GM19452 (cell line): Measurements from ENCODE around the gene BLTP1.

Source experiments
- ATAC-seq: cut with Tn5 transposase; IDR thresholded peaks from one replicate; pipeline ENCODE4 v1.9.1; 2021; ENCODE audit not compliant: unreplicated experiment

BLTP1 gene

DNA sequence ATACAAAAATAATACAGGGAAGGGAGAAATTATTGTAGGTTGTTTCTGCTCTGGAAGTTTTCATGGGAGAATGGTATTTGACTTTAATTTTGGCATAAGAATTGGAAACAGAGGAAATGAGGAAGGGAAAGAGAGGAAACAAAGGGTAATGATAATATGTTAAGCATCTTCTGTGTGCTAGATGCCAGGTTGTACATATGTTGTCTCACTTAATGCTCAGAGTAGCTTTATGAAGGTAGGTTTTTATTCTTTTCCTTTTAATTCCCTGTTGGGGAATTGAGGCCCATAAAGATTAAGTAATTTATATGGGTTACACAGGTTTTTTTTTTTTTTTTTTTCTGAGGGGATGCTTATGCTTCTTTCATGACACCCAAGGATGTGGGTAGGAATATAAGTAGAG is 19.2 kb downstream of the BLTP1 start:
- no peak for ATAC-seq

DNA sequence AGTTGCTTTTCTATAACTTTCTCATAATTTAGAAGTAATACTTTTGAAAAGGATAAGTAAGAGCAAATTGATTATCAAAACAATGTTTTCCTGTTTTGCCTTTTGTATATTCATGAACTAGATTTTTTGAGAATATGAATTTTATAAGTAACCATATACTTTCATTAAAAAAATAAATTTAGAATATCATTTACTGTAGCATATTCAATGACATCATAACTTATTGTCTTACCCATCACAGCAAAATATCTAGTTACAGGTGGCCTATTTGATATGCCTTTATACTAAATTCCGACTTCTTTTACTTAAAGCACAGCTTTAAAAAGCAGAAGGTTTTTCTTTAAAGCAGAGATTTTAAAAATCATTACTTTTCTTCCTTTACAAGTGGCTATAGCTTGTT is 20.1 kb downstream of the BLTP1 start:
- no peak for ATAC-seq

DNA sequence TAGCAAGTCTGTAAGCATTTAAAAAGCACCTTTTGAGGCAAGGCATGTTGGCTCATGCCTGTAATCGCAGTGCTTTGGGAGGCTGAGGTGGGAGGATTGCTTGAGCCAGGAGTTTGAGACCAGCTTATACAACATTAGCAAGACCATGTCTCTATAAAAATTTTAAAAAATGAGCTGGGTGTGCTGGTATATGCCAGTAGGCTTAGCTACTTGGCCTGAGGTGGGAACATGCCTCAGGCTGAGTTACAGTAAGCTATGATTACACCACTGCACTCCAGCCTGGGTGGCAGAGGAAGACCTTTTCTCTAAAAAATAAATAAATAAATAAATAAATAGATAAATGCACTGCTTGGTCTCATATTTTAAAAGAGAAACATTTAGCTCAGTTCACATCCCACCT is 26.8 kb downstream of the BLTP1 start:
- no peak for ATAC-seq

DNA sequence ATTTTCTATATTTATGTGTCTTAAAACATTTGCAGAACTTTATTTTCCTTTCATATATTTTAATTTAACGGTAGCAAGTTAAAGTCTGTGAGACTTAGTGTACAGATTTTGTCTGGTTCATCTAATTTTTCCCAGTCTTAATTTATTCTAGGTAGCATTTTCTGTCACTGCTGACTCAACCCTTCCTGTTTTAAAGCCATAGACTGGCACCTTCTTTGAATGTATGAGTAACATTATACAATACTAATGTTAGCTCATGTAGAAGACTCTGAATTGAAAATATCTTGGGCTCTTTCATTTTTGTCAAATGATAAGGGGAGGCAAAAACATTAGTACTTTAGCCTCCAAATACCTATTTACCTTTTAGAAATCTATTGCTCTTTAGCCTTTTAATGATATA is 43.6 kb downstream of the BLTP1 start:
- ATAC-seq = no peak
